Stomach (tissue), 9 donors: ENCODE results near the gene DCXR. TPM values are rescaled to one million over a fixed set of nuclear protein-coding genes. Genes with fewer than 3 reads are reported as not detected.

Source experiments
- DNase-seq, 2 donors: peaks; one replicate each; pipeline versions ENCODE4 v3.0.0 to v3.0.0-alpha.2; 2013 to 2019
- H3K27ac ChIP-seq, 5 donors: fragments of 200-600 bp in 4 of 5; sonication (generic) in 4 of 5; one replicate each; pipeline ENCODE4 v1.5.1; 2013 to 2019; ENCODE audit warnings: mild to moderate bottlenecking in 1 of 5, moderate library complexity in 1 of 5
- H3K27me3 ChIP-seq, 3 donors: fragments of 200-600 bp; sonication (generic); one replicate each; pipeline ENCODE4 v1.5.1; 2017 to 2019; ENCODE audit warnings: mixed run types in 1 of 3
- H3K36me3 ChIP-seq, 4 donors: fragments of 200-600 bp; sonication (generic); 1 replicate in 3 of 4; 2 replicates in 1 of 4; pipeline ENCODE4 v1.5.1; 2016 to 2019
- H3K4me1 ChIP-seq, 4 donors: fragments of 200-600 bp; sonication (generic); one replicate each; pipeline ENCODE4 v1.5.1; 2016 to 2019
- H3K4me3 ChIP-seq, 4 donors: fragments of 200-600 bp; sonication (generic) in 3 of 4; one replicate each; pipeline ENCODE4 v1.5.1; 2016 to 2019; ENCODE audit warnings: mild to moderate bottlenecking in 1 of 4
- H3K9me3 ChIP-seq, 4 donors: fragments of 200-600 bp; sonication (generic); one replicate each; pipeline ENCODE4 v1.5.1; 2016 to 2019
- EP300 ChIP-seq: sonication (generic); formaldehyde crosslinking; IDR thresholded peaks from one replicate; pipeline ENCODE4 v1.6.1; 2017; ENCODE audit warnings: antibody characterized with exemption
- POLR2A ChIP-seq, 4 donors: fragments of 450-650 bp; IDR thresholded peaks; one replicate each; pipeline ENCODE4 v1.6.1; 2016; ENCODE audit warnings: antibody characterized with exemption in 4 of 4, control low read depth in 2 of 4, mild to moderate bottlenecking in 1 of 4, moderate library complexity in 1 of 4
- POLR2AphosphoS5 ChIP-seq, 3 donors: sonication (generic); formaldehyde crosslinking; IDR thresholded peaks; one replicate each; pipeline ENCODE4 v1.6.1; 2016; ENCODE audit warnings: antibody characterized with exemption in 3 of 3
- WGBS, 5 donors: extraction: QIAGEN DNeasy Blood & Tissue Kit in 3 of 5; methylation state at CpG; one replicate each; pipeline versions ENCODE4 v1.1.5 to v1.1.7; 2013 to 2018; 5-methylcytosine and 5-hydroxymethylcytosine counted together
- intact Hi-C: fragments of 100-400 bp; cut with DNase I; formaldehyde crosslinking; loops from one replicate; pipeline ENCODE4 v1.15.1; 2023; ENCODE audit warnings: low total_unique reads
- polyA plus RNA-seq, 3 donors: library from polyadenylated mRNA; stranded (reverse); fragments of 200-250 nt; gene quantifications; one replicate each; pipeline ENCODE4 v1.2.3, GENCODE V29; 2013
- total RNA-seq, 5 donors: library from RNA; depleted of rRNA; stranded (reverse); fragments of >200 nt; gene quantifications; one replicate each; pipeline versions ENCODE4 v1.1.0 to v1.2.3, GENCODE V29; 2014 to 2016
- TF ChIP-seq, protein P1 (sequence below), 7 experiments: fragments of 450-650 bp in 4 of 7; fragments of 200-600 bp in 3 of 7; sonication (generic) in 3 of 7; IDR thresholded peaks; one replicate each; pipeline ENCODE4 v1.5.1; 2016 to 2019; ENCODE audit warnings: antibody characterized with exemption in 7 of 7, control low read depth in 2 of 7, mild to moderate bottlenecking in 1 of 7
- donor health status: healthy with polysubstance abuse.
- donor health status: Bipolar disorder and iron deficiency.
- donor health status: healthy.

DCXR gene
- total and polyA plus RNA-seq, 8 donors = 11.1 to 461 (median 231) TPM

GRCh38 chr17:82020572-82021106 lies 16.9 kb downstream of the DCXR start:
- no peak overlapping the region for H3K27ac ChIP-seq
- no peaks in the 10 kb centered on the region for H3K9me3 ChIP-seq
- intact Hi-C loops = no loop called here
- DNase-seq = no peak
- peaks cover 0 to 17% (median 15%) of the 10 kb centered on the region in 4 donors for H3K36me3 ChIP-seq
- H3K27me3 ChIP-seq = no peaks in the 10 kb centered on the region
- peaks cover 40 to 70% (median 64%) of the 10 kb centered on the region in 4 donors for H3K4me1 ChIP-seq
- TF ChIP-seq, protein P1, sequence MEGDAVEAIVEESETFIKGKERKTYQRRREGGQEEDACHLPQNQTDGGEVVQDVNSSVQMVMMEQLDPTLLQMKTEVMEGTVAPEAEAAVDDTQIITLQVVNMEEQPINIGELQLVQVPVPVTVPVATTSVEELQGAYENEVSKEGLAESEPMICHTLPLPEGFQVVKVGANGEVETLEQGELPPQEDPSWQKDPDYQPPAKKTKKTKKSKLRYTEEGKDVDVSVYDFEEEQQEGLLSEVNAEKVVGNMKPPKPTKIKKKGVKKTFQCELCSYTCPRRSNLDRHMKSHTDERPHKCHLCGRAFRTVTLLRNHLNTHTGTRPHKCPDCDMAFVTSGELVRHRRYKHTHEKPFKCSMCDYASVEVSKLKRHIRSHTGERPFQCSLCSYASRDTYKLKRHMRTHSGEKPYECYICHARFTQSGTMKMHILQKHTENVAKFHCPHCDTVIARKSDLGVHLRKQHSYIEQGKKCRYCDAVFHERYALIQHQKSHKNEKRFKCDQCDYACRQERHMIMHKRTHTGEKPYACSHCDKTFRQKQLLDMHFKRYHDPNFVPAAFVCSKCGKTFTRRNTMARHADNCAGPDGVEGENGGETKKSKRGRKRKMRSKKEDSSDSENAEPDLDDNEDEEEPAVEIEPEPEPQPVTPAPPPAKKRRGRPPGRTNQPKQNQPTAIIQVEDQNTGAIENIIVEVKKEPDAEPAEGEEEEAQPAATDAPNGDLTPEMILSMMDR (IDR thresholded peaks at IDR 0.05) = no peak
- TF ChIP-seq POLR2A (IDR thresholded peaks at IDR 0.05) = no peak
- no peak for TF ChIP-seq EP300
- no peak for TF ChIP-seq POLR2AphosphoS5 (IDR thresholded peaks at IDR 0.05)
- 60 to 73% (median 66%) methylated on average over 12 to 14 of the region's 14 CpGs for WGBS, 5 donors
- H3K4me3 ChIP-seq = peak overlapping the region in 1 of 4 donors; percentile 98

- TF ChIP-seq EP300 = no peak
- TF ChIP-seq, protein P1 (IDR thresholded peaks at IDR 0.05) = peak in 4 of 7 experiments; percentile 7 to 67 (median 56)
- no peak overlapping the region for H3K27ac ChIP-seq
- intact Hi-C loops = loop anchor here (5.0 kb wide), 1 partner anchor 58 kb away; the partner anchor contains the start of gene NOTUM
- H3K4me3 ChIP-seq = no peak overlapping the region
- peak; percentile 63 to 73 for DNase-seq
- no peaks in the 10 kb centered on the region for H3K9me3 ChIP-seq
- H3K36me3 ChIP-seq = peaks cover 0 to 17% (median 15%) of the 10 kb centered on the region in 4 donors
- no peaks in the 10 kb centered on the region for H3K27me3 ChIP-seq
- peaks cover 40 to 68% (median 62%) of the 10 kb centered on the region in 4 donors for H3K4me1 ChIP-seq
- 55 to 80% (median 59%) methylated on average over 19 to 34 of the region's 34 CpGs for WGBS, 5 donors
These were observed 17.6 kb downstream of the DCXR start for GRCh38 chr17:82019690-82020571.

DNA sequence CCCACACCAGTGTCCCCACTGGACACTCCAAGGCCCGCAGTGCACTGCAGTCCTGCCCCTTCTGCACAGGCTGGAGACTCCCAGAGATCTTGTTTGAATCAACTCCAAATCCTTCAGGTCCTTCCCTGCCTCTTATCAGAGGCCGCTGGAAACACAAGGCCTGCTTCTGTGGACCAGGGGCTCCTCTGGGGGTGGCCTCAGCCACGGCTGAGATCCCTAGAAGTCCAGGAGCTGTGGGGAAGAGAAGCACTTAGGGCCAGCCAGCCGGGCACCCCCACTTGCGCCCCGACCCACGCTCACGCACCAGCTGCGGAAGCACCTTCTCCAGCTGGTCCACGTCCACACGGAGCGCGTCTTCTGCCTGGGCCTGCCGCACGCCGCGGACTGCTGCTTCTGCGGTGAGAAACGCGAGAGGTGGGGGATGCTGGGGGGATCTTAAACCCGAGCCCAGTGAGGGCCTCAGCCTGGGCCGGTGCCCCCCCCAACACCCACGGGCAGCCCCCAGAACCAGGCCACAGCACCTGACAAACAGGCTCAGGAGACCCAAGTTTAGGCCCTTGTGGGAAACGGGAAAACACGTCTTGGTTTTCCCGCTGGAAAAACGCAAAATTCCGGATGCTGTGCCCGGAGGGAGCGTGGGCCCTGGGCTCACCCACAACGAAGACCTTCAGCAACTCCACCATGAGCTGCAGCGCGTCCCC lies 18.4 kb downstream of the DCXR start:
- Histone ChIP-seq H3K9me3 (no peaks in the 10 kb centered on the region), H3K4me3 (no peak overlapping the region), H3K36me3 (peaks cover 0 to 17% (median 15%) of the 10 kb centered on the region in 4 donors), H3K27me3 (no peaks in the 10 kb centered on the region), H3K4me1 (peaks cover 36 to 60% (median 55%) of the 10 kb centered on the region in 4 donors), H3K27ac (peak overlapping the region in 1 of 5 donors; percentile 6)
- WGBS, 5 donors = 75 to 84% (median 76%) methylated on average over 16 to 33 of the region's 33 CpGs
- no peak for TF ChIP-seq POLR2A (IDR thresholded peaks at IDR 0.05)
- TF ChIP-seq EP300 = no peak
- DNase-seq = no peak
- intact Hi-C loops = loop anchor here (5.0 kb wide), 1 partner anchor 57 kb away; the partner anchor contains the start of gene NOTUM

DNA sequence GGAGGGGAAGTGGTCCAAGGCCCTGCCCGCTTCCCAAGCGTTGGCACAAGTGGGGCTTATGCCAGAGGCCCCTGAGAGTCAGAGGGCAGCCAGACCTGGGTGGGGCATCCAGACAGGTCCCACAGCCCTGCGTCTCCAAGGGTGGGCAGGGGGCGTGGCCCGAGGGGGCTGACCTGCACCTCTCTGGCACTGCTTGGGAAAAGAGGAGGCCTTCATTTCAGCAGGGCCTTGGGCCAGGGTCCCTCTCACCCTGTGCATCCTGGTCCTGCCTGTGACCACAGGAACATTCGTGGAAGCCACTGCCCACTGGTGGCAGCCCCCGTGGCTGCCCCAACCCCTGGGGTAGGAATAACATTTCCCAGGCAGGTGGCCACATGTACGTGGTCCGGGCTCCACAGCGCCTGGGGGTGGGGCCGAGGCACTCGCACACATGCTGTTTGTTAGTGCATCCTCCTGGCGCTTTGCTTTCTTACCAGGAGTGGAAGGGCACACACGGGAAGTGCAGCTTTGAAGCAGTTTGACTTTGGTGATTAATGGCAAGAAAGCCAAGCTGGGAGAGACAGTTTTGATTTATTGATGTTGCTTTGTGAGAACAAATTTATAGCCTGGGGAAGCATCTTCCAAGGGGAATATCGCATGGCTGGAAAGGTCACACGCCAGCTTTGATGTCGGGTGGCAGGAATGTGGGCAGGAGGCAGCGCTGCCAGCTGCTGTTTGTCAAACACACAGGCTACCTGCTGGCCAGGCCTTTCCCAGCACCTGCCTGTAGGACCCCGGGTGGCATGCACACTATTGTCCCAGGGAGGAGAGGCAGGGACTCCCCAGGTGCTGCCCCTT lies 19.1 kb downstream of the DCXR start:
- H3K27ac ChIP-seq = peak overlapping the region in 1 of 5 donors; percentile 12
- peak in 1 of 2 donors; percentile 70 for DNase-seq
- peaks cover 0 to 23% (median 15%) of the 10 kb centered on the region in 4 donors for H3K36me3 ChIP-seq
- H3K4me1 ChIP-seq = peaks cover 29 to 55% (median 51%) of the 10 kb centered on the region in 4 donors
- no peak for TF ChIP-seq POLR2A (IDR thresholded peaks at IDR 0.05)
- TF ChIP-seq, protein P1 (IDR thresholded peaks at IDR 0.05) = no peak
- no peaks in the 10 kb centered on the region for H3K9me3 ChIP-seq
- 42 to 61% (median 57%) methylated on average over 12 to 19 of the region's 19 CpGs for WGBS, 5 donors
- no peaks in the 10 kb centered on the region for H3K27me3 ChIP-seq
- intact Hi-C loops = loop anchor here (5.0 kb wide), 1 partner anchor 56 kb away; the partner anchor contains the start of gene NOTUM
- no peak overlapping the region for H3K4me3 ChIP-seq
